Chondrocyte (in vitro differentiated cells): ENCODE results near the gene UXS1. TPM values are rescaled to one million over a fixed set of nuclear protein-coding genes. Genes with fewer than 3 reads are reported as not detected.

ENCODE experiments used
- DNase-seq: peaks from one replicate; pipeline ENCODE4 v3.0.0; 2021; ENCODE audit warnings: mixed read lengths, low spot score
- H3K27ac Mint-ChIP-seq: one replicate; pipeline ENCODE4 v1.8.0; 2021; ENCODE audit warnings: mild to moderate bottlenecking, moderate library complexity, mixed read lengths; ENCODE audit not compliant: unreplicated experiment
- H3K27me3 Mint-ChIP-seq: 2 replicates; pipeline ENCODE4 v1.8.0; 2021; ENCODE audit warnings: low read depth, mixed read lengths
- H3K36me3 Mint-ChIP-seq: 2 replicates; pipeline ENCODE4 v1.8.0; 2021; ENCODE audit warnings: low read depth, mixed read lengths
- H3K4me1 Mint-ChIP-seq: 2 replicates; pipeline ENCODE4 v1.8.0; 2021; ENCODE audit warnings: low read depth, mild to moderate bottlenecking, mixed read lengths
- H3K4me3 Mint-ChIP-seq: one replicate; pipeline ENCODE4 v1.8.0; 2021; ENCODE audit warnings: mild to moderate bottlenecking, moderate library complexity, mixed read lengths; ENCODE audit not compliant: unreplicated experiment
- H3K9me3 Mint-ChIP-seq: 2 replicates; pipeline ENCODE4 v1.8.0; 2021; ENCODE audit warnings: low read depth, mixed read lengths
- CTCF ChIP-seq: fragments of 200-600 bp; sonication (generic); IDR thresholded peaks from 2 replicates; pipeline ENCODE4 v1.5.0; 2021; ENCODE audit warnings: antibody characterized with exemption, mild to moderate bottlenecking, moderate library complexity
- total RNA-seq: library from RNA; stranded (reverse); gene quantifications from 3 replicates; pipeline ENCODE4 v1.2.1, GENCODE V29; 2021

The UXS1 gene
- total RNA-seq, 1 donor from 2014 or later = 19.7 TPM

GRCh38 chr2:106153781-106154180, 40.3 kb downstream of the UXS1 start:
- no peak for TF ChIP-seq CTCF
- H3K27me3 Mint-ChIP-seq = no peaks in the 10 kb centered on the region
- DNase-seq = no peak
- H3K36me3 Mint-ChIP-seq = peaks cover 29% of the 10 kb centered on the region
- H3K4me3 Mint-ChIP-seq = no peak overlapping the region
- no peaks in the 10 kb centered on the region for H3K4me1 Mint-ChIP-seq
- H3K9me3 Mint-ChIP-seq = peaks cover 25% of the 10 kb centered on the region
- no peak overlapping the region for H3K27ac Mint-ChIP-seq

- H3K36me3 Mint-ChIP-seq = peaks cover 8% of the 10 kb centered on the region
- no peak overlapping the region for H3K4me3 Mint-ChIP-seq
- no peaks in the 10 kb centered on the region for H3K9me3 Mint-ChIP-seq
- no peak for DNase-seq
- peak overlapping the region; percentile 85 for H3K27ac Mint-ChIP-seq
- no peaks in the 10 kb centered on the region for H3K27me3 Mint-ChIP-seq
- no peak for TF ChIP-seq CTCF
- peaks cover 36% of the 10 kb centered on the region for H3K4me1 Mint-ChIP-seq
Measured at GRCh38 chr2:106147665-106148064, 46.4 kb downstream of the UXS1 start.

GRCh38 chr2:106147159-106147558, 46.9 kb downstream of the UXS1 start:
- no peak for DNase-seq
- Mint-ChIP-seq H3K36me3 (peaks cover 8% of the 10 kb centered on the region), H3K4me1 (peaks cover 40% of the 10 kb centered on the region), H3K4me3 (no peak overlapping the region), H3K27me3 (no peaks in the 10 kb centered on the region), H3K27ac (peak overlapping the region; percentile 85), H3K9me3 (no peaks in the 10 kb centered on the region)
- no peak for TF ChIP-seq CTCF

GRCh38 chr2:106144621-106145331, 49.3 kb downstream of the UXS1 start:
- DNase-seq = no peak
- H3K4me3 Mint-ChIP-seq = no peak overlapping the region
- no peak for TF ChIP-seq CTCF
- H3K9me3 Mint-ChIP-seq = no peaks in the 10 kb centered on the region
- H3K36me3 Mint-ChIP-seq = peaks cover 8% of the 10 kb centered on the region
- H3K4me1 Mint-ChIP-seq = peaks cover 47% of the 10 kb centered on the region
- peak overlapping the region; percentile 34 for H3K27ac Mint-ChIP-seq
- no peaks in the 10 kb centered on the region for H3K27me3 Mint-ChIP-seq

- no peak for DNase-seq
- peaks cover 58% of the 10 kb centered on the region for H3K4me1 Mint-ChIP-seq
- no peak for TF ChIP-seq CTCF
- H3K27ac Mint-ChIP-seq = no peak overlapping the region
- peaks cover 8% of the 10 kb centered on the region for H3K36me3 Mint-ChIP-seq
- no peaks in the 10 kb centered on the region for H3K27me3 Mint-ChIP-seq
- H3K9me3 Mint-ChIP-seq = no peaks in the 10 kb centered on the region
- H3K4me3 Mint-ChIP-seq = no peak overlapping the region
Measured at GRCh38 chr2:106143495-106144215, 50.4 kb downstream of the UXS1 start.
